Renal cortical epithelial cell (primary cell): ENCODE measurements around the gene SPINT2. TPM values are rescaled to one million over a fixed set of nuclear protein-coding genes. Genes with fewer than 3 reads are reported as not detected.

ENCODE experiments used
- DNase-seq: peaks from one replicate; pipeline ENCODE4 v3.0.0-alpha.2; 2011; ENCODE audit warnings: low read depth
- total RNA-seq: library from RNA; depleted of rRNA; stranded (reverse); fragments of >200 nt; gene quantifications from 2 replicates; pipeline ENCODE4 v1.2.3, GENCODE V29; 2014

SPINT2 gene
- total RNA-seq, 1 donor from 2014 or later = 535 TPM

GRCh38 chr19:38294090-38294489 is 29.7 kb downstream of the SPINT2 start:
- no peak for DNase-seq

- peak; percentile 95 for DNase-seq
These were observed 34.7 kb downstream of the SPINT2 start for GRCh38 chr19:38298821-38299680.

- peak; percentile 72 for DNase-seq
These were observed 39.4 kb downstream of the SPINT2 start, which contains the start of gene C19orf33 for GRCh38 chr19:38303517-38304351. TSS of gene C19orf33 (plus strand) at chr19:38304251. CDS start at chr19:38304262, 11 bp downstream.

- no peak for DNase-seq
These were observed 40.0 kb downstream of the SPINT2 start for GRCh38 chr19:38304352-38304865.

- DNase-seq = peak; percentile 86
These were observed 40.6 kb downstream of the SPINT2 start for GRCh38 chr19:38304866-38305429.

GRCh38 chr19:38306236-38306635 is 41.9 kb downstream of the SPINT2 start:
- no peak for DNase-seq

- DNase-seq = no peak
These were observed 42.7 kb downstream of the SPINT2 start for GRCh38 chr19:38307076-38307475.

GRCh38 chr19:38307597-38307996 is 43.2 kb downstream of the SPINT2 start:
- DNase-seq = no peak

- no peak for DNase-seq
These were observed 43.8 kb downstream of the SPINT2 start for GRCh38 chr19:38308006-38308766.

GRCh38 chr19:38308926-38309614 is 44.7 kb downstream of the SPINT2 start:
- DNase-seq = no peak

GRCh38 chr19:38309615-38310278 is 45.4 kb downstream of the SPINT2 start:
- no peak for DNase-seq

GRCh38 chr19:38310279-38310670 is 45.9 kb downstream of the SPINT2 start:
- DNase-seq = no peak

GRCh38 chr19:38310986-38311385 is 46.6 kb downstream of the SPINT2 start:
- DNase-seq = no peak

- peak; percentile 91 for DNase-seq
These were observed 51.5 kb downstream of the SPINT2 start, which contains the start of gene YIF1B for GRCh38 chr19:38315657-38316476. TSS of gene YIF1B (minus strand) at chr19:38315947. CDS start at chr19:38315917, 30 bp downstream.

- DNase-seq = no peak
These were observed 52.2 kb downstream of the SPINT2 start for GRCh38 chr19:38316477-38317067.

- DNase-seq = no peak
These were observed 52.8 kb downstream of the SPINT2 start for GRCh38 chr19:38317104-38317612.

- no peak for DNase-seq
These were observed 54.3 kb downstream of the SPINT2 start for GRCh38 chr19:38318660-38319059.
